HG03039 (cell line): ENCODE data around the gene CACNB4.
A peak's percentile ranks its signal among the peaks of the same experiment; 100 is the strongest.
"Not testable (repeated sequence)": the region's sequence is repeated elsewhere in the genome, so short reads cannot be mapped to it uniquely, and the experiment has no call there.

Source experiments
- ATAC-seq: cut with Tn5 transposase; IDR thresholded peaks from one replicate; pipeline ENCODE4 v1.9.1; 2021; ENCODE audit warnings: mild to moderate bottlenecking, moderate library complexity; ENCODE audit not compliant: unreplicated experiment

The CACNB4 gene

DNA sequence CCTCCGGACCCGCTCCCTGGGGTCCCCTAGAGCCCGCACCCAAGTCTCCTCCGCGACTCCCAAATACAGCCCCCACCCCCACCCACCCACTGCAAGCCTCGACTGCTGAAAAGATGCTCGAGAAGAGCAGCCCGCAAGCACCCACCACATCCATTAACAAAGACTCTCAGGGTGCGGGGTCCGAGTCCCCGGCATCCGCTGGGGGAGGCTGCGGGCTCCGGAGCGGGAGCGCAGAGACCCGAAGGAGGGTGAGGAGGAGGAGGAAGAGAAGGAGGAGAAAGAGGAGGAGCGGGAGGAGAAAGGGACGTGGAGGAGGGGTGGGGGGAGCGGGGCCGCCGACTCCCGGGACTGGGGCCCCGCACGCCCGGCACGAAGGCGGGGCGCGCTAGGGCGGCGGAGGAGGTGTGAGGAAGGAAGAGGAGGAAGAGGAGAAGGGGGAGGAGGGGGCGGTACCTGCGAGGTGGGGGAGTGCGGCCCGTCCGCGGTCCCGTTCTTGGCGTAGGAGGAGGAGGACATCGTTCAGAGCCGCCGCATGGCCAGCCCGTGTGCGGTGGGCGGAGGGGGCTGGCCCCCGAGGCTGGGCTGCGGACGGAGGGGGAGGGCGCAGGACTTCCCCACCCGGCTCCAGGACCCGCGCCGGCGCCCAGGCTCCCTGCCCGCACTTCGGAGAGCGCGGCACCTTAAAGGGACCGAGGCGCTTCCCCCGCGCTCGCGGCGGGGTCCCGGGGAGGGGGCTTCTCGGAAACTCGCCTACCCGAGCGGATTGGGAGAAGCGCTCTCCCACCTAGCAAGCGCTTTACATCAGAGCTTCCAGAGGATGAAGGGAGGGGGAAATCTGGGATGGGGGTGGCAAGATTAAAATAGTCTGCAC, at the start of gene CACNB4:
Gene CACNB4 (minus strand): TSS at position 549 of the 871 bp plus-strand sequence.
- ATAC-seq, result no peak

DNA sequence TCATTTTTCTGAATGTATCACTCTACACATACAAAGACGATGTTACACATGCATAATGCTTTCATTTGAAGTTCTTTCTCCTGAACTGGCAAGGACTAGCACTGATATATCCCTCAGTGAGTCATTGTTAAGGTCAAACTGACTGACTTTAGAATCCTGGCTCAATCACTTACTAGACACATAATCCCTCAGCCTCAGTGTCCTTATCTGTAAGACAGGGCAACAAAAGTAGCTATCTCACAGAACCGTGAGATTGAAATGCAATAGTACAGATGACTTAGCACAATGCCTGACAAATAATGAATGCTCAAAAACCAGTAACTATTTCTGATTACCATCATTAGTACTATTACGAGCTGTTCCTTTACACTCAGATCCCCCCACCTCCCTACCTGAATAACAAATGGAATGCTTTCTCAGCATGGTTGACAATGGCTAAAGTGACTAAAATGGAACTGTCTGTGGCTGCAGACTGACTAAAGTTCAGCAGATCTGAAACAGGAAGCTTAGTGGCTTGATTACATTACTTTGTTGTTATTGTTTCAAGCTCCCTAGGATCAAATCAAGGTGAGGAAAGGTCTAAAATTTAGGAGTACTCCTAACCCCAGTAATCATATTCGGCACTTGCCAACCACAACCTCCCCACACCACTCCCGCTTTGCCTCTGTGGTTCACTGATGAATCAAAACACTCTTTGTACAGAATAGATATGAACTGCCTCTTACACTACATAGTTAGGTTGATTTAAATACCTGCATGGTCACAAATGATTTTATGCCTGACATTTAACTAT, 35.8 kb upstream of the CACNB4 start:
- peak; percentile 73 for ATAC-seq

DNA sequence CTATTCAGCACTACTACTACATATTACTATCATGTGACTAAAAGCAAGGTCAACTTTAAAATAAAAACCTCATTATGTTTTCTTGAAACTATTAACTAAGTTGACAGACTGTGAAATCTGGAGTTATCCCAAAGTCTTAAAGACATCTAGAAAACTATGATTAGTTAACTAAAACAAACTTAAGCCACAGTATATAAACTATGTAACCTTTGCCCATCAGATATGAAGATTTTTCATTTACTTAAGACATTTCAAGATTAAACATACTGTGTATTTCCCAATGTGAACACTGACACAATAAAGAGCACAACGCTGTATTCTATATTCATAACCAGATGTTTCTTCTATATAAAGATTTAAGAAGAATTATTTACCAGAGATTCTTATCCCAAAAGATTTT, 33.5 kb upstream of the CACNB4 start:
- ATAC-seq, result no peak

DNA sequence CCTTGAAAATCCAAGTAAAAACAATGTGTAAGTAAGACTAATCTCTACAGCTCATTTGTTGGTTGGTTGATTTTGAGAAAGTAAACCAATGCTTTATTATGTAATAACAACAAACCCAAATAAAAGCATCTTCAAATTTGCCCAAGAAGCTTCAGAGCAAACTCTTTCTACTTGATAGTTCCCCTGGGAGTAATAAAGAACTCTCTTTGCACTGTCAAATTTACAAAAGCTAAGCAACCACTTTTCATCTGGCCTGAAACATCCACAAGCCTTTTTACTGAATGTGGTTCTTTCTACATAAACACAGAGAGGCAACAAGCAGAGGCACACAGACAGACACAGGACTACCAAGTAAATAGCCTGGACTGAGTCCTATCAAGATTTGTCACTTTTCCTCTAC, 28.8 kb upstream of the CACNB4 start:
- ATAC-seq, result no peak

DNA sequence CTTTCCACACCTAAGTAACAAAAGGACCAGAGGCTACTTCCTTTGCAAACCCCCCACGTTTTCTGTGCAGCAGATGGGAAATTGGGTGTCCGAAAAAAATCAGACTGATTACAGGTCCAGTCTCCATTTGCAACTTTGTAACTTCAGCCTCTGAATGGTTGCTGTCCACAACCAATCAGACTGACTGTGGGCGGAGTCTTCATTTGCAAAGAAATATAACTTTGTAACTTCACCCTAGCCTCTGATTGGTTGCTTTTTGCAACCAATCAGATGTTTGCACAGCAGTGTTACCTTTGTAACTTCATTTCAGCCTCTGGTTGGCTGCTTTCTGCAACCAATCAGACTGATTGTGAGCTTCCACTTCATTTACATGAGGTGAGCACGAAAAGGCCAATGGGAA, 27.8 kb upstream of the CACNB4 start:
- ATAC-seq, result no peak

DNA sequence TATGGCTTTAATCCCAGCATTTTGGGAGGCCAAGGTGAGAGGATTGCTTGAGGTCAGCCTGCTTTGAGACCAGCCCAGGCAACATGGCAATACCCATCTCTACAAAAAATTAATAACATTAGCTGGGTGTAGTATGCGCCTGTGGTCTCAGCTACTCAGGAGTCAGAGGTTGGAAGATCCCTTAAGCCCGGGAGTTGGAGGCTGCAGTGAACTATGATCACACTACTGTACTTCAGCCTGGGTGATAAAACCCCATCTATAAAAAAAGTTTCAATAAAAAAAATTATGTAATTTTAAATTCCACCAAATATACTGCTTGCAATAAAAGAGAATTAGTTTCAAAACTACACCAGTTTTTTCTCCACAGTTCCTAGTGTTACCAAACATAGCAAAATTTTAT, 23.3 kb upstream of the CACNB4 start:
- no peak for ATAC-seq

DNA sequence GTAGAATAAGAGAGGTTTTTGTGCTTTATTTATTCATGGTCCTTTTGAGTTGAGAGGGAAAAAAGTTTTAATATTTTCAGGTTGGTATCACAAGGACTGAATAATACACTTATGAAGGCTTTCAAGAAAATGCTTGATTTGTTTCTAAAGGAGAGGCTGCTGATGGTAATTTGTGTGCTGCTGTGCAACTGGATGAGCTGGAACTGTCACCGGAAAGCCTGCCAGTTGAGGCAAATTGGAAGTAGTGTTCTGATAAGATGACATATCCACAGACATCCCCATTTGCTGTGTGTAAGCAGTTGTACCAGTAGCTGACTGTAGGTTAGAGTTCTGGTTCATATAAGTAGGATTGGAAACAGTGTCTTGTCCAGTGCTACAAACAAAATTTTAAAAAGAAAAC, 21.6 kb upstream of the CACNB4 start:
- ATAC-seq, result no peak

DNA sequence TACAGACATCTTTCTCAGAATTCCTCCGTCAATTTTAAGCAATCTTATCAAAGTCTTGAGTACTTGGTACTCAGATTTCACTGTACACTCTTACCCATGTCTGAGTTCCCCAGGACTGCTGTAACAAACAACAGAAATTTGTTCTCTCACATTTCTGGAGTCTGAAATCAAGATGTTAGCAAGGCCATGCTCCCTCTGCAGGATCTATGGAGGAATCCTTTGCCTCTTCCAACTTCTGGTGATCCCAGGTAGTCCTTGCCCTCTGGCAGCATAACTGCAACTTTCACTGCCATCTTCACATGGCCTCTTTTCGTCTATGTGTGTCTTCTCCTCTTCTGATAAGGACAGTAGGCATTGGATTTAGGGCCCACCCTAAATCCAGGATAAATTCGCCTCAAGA, 17.1 kb upstream of the CACNB4 start:
- ATAC-seq, result no peak

DNA sequence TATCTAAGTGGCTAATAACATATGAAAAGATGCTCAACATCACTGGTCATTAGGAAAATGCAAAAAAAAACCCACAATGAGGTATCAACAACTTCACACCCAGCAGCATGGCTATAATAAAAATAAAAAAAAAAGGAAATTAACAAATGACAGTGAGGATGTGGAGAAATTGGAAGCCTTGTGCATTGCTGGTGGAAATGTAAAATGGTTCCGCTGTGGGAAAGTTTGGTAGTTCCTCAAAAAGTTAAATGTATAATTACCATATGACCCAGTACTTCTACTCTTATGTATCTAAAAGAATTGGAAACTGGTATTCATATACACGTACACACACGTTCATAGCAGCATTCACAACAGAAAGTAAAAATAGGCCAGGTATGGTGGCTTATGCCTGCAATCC, 15.5 kb upstream of the CACNB4 start:
- ATAC-seq, result no peak

DNA sequence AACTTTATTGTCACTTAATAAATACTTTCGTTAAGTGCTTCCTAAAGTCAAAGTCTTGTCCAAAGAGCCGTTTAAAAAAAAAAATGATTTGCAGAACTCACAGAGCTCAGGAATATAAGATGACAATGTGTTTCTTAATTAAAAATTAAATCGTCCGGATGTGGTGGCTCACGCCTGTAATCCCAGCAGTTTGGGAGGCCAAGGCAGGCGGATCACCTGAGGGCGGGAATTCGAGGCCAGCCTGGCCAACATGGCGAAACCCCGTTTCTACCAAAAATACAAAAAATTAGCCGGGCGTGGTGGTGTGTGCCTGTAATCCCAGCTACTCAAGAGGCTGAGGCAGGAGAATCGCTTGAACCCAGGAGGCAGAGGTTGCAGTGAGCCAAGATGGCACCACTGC, 8.3 kb upstream of the CACNB4 start:
- ATAC-seq, result not testable (repeated sequence)

DNA sequence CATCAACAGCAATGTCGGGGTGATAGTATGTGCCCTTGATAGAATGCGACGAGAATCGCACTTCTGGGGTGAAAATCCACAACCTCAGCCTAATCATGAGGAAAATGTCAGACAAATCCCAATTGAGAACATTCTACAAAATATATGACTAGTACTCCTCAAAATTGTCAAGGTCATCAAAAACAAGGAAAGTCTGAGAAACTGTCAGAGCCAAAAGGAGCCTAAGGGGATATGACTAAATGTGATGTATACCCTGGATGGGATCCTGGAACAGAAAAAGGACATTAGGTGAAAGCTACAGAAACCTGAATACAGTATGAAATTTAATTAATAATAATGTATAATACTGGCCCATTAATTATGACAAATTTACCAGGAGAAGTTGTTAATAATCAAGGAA, 7.6 kb upstream of the CACNB4 start:
- no peak for ATAC-seq

DNA sequence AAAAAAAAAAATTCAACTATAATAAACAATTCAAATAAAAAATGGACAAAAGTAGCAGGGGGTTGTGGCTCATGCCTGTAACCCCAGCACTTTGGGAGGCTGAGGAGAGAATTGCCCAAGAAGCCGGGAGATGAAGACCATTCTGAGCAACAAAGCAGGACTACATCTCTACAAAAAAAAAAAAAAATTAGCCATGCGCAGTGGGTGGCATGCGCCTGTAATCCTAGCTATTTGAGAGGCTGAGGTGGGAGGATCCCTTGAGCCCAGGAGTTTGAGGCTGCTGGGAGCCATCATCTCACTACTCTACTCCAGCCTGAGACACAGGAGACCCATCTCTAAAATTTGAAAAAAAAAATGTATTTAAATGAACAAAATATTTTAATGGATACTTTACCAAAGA, 4.4 kb upstream of the CACNB4 start:
- no peak for ATAC-seq

DNA sequence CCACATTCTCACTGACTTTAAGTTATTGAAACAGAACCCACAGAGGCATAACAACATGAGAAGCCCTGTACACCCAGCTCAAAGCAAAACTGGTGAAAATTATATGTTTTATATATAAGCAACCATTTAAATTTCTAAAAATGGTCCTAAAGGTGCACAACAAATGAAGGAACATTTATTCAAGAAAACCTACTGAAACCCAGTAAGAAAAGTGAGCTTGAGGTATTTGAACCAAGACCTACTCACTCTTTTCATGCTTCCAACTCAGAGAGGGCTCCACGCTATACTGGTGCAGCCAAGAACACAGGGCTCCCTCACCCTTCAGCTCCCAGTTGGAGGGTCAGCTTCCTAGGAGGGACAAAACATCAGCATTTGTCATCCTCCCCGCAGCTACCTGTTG, 2.1 kb upstream of the CACNB4 start:
- no peak for ATAC-seq

DNA sequence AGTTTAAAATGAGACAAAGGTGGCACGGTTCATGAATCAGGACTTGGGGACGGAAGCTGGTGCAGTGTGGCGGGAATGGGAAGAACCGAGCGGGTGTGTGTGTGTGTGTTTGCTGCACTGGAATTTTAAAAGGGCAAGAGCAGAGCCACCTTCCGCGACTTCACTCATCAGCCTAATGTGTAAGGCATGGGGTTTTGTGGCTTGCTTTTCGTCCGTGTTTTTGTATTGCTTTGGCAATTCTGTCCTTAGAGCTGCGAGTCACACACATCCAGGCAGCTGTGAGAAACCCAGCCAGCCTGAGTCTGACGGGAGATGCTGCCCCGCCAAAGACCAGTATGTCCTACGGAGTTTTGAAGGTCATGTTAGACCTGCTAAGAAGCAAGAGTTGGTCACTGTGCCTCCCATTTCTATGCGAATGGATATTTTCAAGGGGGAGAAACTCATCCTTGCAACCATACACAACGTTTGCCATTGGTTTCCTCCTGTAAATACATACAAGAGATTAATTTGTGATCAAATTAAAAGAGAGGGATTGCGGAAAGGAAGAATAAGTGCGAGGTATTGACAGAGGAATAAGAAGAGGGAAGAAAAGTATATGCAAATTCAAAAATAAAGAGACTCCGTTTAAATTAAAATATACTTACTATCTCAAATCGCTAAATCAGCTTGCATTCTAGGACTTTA, 665 bp upstream of the CACNB4 start:
- no peak for ATAC-seq

DNA sequence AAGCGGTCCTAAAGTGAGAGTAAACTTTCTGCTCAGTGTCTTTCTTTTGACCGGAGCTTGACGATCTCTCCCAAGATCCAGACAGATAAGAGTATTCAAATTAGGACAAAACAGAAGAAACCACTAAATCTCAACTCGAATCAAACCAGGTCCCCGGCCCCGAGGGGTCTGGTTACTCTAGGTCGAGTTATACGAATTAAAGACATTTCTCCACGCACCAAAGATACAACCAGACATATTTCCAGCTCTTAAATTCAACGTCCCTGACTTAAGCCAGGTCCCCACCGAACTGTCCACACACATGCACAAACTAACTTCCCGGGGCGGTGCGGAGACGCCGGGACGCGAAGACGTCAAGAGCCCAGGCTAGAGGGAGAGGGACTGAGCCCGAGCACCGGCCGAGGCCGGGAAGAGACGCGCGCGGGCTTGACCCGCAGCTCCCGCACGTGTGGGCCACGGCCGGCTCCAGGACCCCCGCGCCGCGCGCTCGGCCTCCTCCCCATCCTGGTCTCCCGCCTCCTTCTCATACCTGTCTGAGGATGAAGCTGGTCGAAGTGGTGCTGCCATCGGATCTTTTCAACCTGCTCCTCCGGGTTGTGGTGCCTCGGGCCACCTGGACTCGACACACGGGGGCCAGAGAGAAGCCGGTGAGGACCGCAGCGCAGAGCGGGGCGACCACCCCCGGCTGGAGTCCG, 896 bp downstream of the CACNB4 start:
- ATAC-seq, result no peak

DNA sequence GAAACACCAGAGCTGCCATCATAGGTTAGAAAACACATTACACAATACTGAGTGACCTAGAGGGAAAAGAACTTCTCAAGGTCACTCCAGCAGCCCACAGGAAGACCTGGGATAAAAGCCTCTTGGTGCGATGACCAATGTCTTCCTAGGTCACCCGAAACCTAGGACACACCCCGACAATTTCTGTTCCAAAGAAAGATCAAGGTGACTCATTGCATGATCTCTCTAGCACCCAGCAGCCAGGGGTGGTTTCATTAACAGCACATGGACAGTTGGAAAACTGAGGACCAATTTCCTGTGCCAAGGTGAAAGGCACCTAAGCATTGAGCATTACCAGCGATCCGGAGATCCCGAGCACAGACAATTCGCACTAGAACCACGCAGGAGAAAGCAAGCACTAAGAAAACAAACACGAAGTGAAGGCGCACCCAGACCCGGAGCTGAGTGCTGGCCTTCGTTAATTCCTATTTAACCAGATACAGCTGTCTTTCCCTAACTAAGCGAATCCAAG, 1.5 kb downstream of the CACNB4 start:
- no peak for ATAC-seq

DNA sequence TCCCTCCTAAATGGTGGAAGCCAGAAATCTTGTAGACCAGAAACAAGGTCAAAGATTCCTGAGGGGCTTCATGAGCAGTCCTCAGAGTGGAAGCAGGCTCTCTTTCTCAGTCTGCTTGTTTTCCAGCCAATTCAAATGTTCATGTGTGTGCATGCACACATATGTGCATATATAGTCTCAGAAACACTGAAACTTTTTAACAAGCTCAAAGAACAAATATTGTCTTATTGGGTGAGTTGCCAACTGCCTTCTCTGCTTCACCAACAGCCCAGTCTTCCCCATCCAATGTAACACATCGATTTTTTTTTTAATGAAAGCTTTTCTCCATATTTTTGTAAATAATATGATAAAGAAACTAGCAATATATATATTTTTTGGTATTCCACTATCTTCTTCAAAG, 3.7 kb downstream of the CACNB4 start:
- ATAC-seq, result no peak

DNA sequence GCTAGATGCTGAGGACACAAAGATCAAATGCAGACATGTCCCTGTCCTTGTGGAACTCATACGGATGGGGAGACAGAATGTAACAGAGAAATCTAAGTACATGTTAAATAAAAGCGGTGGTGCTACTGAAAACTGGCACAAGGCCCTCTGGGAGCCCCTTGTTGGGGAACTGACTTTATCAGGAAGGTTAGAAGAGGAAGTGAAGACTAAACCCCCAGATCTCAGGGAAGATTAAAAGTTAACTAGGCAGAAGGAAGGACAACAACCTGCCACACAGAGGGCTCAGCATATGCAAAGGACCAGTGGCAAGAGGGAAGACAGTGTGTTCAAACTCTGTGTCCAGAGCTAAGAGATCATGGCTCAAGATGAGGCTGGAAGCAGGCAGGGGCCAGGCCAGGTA, 4.8 kb downstream of the CACNB4 start:
- no peak for ATAC-seq

DNA sequence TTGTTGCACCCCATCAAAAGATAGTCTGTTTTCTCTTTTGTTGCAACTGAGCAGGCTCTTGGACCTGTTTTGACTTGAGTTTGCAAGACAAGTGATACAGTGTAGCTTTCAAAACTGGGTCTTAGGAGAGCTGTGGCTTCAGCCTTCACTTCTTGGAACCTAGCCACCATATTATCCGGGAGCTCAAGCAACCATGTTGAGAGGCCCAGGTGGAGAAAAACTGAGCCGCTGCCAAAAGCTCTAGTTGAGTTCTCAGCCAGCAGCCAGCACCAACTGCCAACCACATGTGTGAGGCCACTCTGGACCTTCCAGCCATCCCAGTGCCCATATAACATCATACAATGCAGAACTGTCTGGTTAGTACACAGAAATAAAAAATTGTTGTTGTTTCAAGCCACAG, 5.4 kb downstream of the CACNB4 start:
- ATAC-seq, result no peak

DNA sequence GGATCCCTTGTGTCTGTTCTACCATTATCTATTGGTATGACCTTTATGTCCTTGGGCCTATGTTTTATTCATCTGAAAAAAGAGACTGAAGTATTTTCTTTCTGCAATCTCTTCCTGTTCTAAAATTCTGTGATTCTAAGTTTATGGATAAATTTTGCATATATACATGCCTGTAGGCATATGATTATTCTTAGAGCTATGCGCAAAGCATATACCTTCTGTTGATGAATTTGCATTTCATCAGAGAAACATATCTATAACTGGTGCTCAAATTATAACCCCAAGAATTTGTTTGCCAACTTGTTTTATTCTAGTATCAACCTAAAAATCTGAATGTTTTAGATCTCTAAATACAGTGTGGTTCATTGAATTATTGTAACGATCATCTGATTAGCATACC, 6.7 kb downstream of the CACNB4 start:
- ATAC-seq, result no peak

DNA sequence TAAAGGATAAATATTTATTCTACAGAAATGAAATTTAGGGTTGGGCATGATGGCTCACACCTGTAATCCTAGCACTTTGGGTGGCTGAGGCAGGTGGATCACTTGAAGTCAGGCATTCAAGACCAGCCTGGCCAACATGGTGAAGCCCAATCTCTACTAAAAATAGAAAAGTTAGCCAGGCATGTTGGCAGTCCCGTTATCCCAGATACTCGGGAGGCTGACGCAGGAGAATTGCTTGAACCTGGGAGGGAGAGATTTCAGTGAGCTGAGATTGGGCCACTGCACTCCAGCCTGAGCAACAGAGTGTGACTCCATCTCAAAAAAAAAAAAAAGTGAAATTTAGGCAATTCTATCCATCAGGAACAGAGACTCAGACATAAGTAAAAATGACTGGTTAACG, 8.1 kb downstream of the CACNB4 start:
- ATAC-seq, result not testable (repeated sequence)
